Activated T-cell treated with anti-CD3 and anti-CD28 coated beads, Interleukin-2, amount 50 U/mL, for 48 hours (primary cell): ENCODE measurements around the gene FBXO31.
"Not testable (repeated sequence)": the region's sequence is repeated elsewhere in the genome, so short reads cannot be mapped to it uniquely, and the experiment has no call there.

Source experiments
- DNase-seq, 2 experiments: peaks; one replicate each; pipeline ENCODE4 v3.0.0-alpha.2; 2020

Gene FBXO31

GRCh38 chr16:87410968-87411367 is 27.4 kb upstream of the FBXO31 start:
- DNase-seq: no peak

- no peak for DNase-seq
Observed at GRCh38 chr16:87410530-87410929, 27.0 kb upstream of the FBXO31 start.

DNA sequence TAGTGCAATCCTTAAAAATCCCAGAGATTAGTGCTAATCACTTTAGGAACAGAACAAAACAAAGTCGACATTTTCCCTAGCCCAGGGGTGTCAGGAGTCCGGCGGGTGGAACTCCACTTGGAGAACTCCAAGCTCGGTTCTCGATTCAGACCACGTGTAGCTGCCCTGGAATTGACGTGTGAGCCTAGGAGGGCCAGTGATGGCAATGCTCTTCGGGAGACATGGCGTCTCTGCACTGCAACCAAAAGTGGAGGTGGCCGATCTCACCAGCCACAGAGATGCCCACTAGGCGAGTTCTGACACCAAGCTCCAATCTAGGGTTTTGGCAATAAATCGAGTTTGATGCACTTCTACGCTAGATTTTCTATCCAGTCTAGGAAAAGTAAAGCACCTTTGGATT is 26.2 kb upstream of the FBXO31 start:
- no peak for DNase-seq

DNA sequence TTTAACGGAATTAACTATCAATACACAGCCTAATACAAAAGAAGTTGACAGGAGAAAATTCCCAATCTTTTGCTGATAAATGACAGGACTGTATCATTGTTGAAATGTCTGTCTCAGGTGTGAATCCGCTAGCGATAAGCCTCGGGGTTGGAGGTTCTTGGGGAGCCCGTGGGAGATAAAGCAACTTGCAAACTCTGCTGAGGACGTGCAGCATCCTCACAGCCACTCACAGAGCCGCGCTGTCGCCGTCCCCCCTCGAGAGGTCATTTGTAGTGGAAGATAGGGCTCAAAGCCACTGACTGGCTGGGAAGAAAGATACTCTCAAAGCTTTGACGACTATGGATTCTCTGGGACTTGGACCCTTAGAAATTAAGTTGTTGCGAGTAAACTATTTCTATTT is 25.6 kb upstream of the FBXO31 start:
- DNase-seq: no peak

GRCh38 chr16:87407511-87408112 is 24.0 kb upstream of the FBXO31 start:
- no peak for DNase-seq

- DNase-seq: no peak
Observed at GRCh38 chr16:87406495-87407088, 23.0 kb upstream of the FBXO31 start.

- DNase-seq: no peak
Observed at GRCh38 chr16:87404764-87405625, 21.4 kb upstream of the FBXO31 start.

DNA sequence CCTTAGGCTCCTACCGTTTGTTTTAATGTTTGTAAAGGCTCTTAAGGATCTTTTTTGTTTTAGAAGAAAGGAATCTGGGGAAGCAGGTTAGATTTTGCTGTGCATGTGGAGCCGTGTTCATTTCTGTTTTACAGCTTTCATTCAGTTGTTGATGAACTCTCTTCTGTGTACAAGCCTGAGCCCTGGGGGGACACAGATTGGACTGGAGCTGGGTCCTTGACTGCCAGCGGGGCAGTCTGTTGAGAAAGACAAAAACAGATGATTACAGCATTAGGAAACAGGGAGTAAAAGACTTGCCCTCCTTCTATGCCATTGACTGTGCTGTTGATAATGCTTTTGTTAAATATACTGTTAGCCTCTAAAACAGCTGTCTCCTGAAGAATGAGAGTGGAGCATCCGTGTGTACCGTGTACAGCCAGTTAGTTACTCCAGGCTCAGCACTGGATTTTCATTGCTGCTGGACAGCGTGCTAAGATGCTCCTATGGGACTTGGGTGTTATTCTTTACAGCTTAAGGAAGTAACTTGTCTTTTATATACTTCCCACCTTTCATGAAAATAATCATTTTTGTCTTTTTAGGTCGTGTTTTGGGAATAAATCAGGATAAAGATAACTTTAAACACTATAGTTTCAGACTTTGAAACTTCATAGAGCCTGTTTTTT is 11.7 kb upstream of the FBXO31 start:
- DNase-seq: no peak

DNA sequence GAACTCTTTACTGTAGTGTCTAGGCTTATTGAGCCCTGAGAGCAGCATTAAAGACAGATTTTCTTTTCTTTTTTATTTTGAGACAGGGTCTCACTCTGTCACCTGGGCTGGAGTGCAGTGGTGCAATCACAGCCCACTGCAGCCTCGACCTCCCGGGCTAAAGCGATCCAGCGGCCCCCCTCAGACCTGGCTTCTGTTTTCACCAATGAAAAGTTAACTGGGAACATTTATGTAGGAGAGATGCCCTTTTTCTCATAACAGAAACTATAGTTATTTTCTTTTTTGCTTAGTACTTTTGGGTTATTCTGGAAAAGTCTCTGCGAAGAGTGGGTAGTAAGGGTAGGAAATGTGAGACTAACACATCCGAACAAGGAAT is 10.1 kb upstream of the FBXO31 start:
- no peak for DNase-seq

GRCh38 chr16:87392821-87393679 is 9.5 kb upstream of the FBXO31 start:
- DNase-seq: peak; percentile 62 to 68

DNA sequence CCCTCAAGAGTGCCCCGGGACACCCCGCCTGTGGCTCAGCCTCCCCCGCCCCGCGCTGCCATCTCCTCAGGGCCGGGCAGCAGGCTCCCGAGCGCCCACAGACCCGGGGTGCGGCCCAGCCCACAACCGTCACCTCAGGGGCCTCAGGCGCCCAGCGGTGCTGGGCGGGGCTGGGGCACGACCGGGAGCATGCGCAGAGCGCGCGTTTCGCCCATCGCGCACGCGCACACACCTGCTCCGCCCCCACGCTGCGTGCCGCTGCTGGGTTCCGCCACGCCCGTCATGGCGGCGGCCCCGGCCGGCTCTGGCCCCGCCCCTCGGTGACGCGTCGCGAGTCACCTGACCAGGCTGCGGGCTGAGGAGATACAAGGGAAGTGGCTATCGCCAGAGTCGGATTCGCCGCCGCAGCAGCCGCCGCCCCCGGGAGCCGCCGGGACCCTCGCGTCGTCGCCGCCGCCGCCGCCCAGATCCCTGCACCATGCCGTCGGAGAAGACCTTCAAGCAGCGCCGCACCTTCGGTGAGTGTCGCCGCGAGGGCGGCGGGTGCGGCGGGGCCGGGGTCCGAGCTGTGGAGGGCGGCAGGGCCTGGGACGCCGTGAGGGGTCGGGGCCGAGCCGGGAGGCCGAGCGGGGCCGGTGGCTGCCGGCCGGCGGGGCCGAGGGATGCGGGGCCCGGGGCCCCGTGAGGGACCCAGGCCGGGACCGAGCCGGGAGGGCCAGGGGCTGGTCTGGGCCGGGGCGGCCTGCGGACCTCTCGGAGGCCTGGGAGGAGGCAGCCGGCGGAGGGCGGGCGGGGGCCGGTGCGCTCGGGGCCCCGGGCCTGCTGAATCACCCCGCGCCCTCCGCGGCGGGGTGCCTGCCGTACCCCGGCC is 8.6 kb upstream of the FBXO31 start, which contains the start of gene MAP1LC3B:
Gene MAP1LC3B, plus strand, starts transcription at position 387 of the 871 bp plus-strand sequence. Its CDS starts 92 bp downstream, at position 479.
- peak; percentile 98 to 99 for DNase-seq

GRCh38 chr16:87391324-87391949 is 7.9 kb upstream of the FBXO31 start:
- no peak for DNase-seq

DNA sequence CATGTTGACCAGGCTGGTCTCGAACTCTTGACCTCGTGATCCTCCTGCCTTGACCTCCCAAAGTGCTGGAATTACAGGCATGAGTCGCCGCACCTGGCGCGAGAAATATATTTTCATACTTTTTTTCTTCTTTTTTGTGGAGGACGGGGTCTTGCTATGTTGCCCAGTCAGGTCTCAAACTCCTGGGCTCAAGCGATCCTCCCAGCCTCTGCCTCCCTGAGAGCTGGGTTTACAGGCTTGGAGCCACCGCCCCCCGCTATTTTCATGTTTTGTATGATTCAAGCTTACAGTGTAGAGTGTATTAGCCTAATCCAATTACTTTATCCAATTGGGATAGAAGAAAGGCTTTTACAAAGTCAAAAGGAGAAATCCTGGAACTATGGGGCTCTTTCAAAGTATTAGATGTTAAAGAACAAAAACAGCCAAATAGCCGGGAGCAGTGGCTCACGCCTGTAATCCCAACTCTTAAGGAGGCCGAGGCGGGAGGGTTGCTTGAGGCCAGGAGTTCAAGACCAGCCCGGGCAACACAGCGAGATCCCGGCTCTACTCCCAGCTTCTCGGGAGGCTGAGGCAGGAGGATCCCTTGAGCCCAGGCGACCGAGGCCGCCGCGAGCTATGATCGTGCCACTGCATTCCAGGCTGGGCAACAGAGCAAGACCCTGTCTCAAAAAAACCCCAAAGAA is 7.2 kb upstream of the FBXO31 start:
- DNase-seq: no peak

DNA sequence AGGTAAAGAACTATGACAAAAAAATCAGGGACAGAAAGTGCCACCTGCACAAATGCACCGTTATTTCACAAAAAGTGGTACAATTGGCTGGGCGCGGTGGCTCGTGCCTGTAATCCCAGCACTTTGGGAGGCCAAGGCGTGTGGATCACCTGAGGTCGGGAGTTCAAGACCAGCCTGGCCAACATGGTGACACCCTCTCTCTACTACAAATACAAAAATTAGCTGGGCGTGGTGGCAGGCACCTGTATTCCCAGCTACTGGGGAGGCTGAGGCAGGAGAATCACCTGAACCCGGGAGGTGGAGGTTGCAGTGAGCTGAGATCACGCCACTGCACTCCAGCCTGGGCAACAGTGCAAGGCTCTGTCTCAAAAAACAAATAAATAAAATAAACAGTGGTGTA is 6.3 kb upstream of the FBXO31 start:
- DNase-seq: not testable (repeated sequence)

DNA sequence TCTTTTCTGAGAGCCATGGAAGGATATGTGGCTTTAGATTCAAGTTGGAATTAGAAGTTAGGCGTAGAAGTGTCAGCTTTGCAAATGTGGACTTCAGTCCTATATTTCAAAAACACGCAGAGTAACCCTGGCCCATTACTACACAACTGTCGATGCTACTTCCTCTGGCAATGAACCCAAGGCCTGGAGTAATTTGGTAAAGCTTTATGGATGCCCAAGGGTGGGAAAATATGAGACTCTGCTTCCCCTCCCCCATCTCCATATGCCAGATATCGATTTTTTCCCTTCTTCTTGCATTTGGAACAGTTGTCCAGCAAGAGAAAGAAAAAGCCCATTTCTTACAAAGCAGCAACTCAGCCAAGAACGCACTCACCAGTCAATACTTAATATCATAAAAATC is 5.7 kb upstream of the FBXO31 start:
- DNase-seq: no peak

GRCh38 chr16:87388818-87389134 is 5.2 kb upstream of the FBXO31 start:
- DNase-seq: no peak

- DNase-seq: peak; percentile 82 to 86
Observed at GRCh38 chr16:87387942-87388817, 4.6 kb upstream of the FBXO31 start.

GRCh38 chr16:87384875-87385167 is 1.2 kb upstream of the FBXO31 start:
- peak in 1 of 2 experiments; percentile 32 for DNase-seq

GRCh38 chr16:87384162-87384874 is 742 bp upstream of the FBXO31 start:
- no peak for DNase-seq
